Testis (tissue), 2 donors: ENCODE measurements around the gene RIC1.

Experiments used
- POLR2A ChIP-seq: fragments of 450-650 bp; IDR thresholded peaks from one replicate; pipeline ENCODE4 v1.6.1; 2017; ENCODE audit warnings: antibody characterized with exemption, mild to moderate bottlenecking, moderate library complexity
- TF ChIP-seq, protein P1 (sequence below), 3 experiments: fragments of 450-650 bp in 2 of 3; fragments of 200-600 bp in 1 of 3; sonication (generic) in 1 of 3; IDR thresholded peaks; one replicate each; pipeline ENCODE4 v1.5.1; 2016 to 2019; ENCODE audit warnings: antibody characterized with exemption in 3 of 3, mild to moderate bottlenecking in 2 of 3, moderate library complexity in 1 of 3

GRCh38 chr9:5800969-5801738, 172.2 kb downstream of the RIC1 start:
- TF ChIP-seq, protein P1, sequence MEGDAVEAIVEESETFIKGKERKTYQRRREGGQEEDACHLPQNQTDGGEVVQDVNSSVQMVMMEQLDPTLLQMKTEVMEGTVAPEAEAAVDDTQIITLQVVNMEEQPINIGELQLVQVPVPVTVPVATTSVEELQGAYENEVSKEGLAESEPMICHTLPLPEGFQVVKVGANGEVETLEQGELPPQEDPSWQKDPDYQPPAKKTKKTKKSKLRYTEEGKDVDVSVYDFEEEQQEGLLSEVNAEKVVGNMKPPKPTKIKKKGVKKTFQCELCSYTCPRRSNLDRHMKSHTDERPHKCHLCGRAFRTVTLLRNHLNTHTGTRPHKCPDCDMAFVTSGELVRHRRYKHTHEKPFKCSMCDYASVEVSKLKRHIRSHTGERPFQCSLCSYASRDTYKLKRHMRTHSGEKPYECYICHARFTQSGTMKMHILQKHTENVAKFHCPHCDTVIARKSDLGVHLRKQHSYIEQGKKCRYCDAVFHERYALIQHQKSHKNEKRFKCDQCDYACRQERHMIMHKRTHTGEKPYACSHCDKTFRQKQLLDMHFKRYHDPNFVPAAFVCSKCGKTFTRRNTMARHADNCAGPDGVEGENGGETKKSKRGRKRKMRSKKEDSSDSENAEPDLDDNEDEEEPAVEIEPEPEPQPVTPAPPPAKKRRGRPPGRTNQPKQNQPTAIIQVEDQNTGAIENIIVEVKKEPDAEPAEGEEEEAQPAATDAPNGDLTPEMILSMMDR (IDR thresholded peaks at IDR 0.05), result no peak
- TF ChIP-seq POLR2A, result no peak
